ENCODE data around the gene TPRX1.
A peak's percentile ranks its signal among the peaks of the same experiment; 100 is the strongest.
"Not testable (repeated sequence)": the region's sequence is repeated elsewhere in the genome, so short reads cannot be mapped to it uniquely, and the experiment has no call there.

The TPRX1 gene

GRCh38 chr19:47764705-47765104 is 39.6 kb downstream of the TPRX1 start:
- not testable (repeated sequence) for H3K27ac Mint-ChIP-seq, H3K9me3 Mint-ChIP-seq, H3K4me1 Mint-ChIP-seq, H3K4me3 Mint-ChIP-seq, H3K27me3 Mint-ChIP-seq, H3K36me3 Mint-ChIP-seq

- Mint-ChIP-seq H3K27ac (no peak overlapping the region), H3K9me3 (no peaks in the 10 kb centered on the region), H3K4me3 (no peak overlapping the region), H3K36me3 (peaks cover 5% of the 10 kb centered on the region), H3K27me3 (no peaks in the 10 kb centered on the region), H3K4me1 (no peaks in the 10 kb centered on the region)
Measured at GRCh38 chr19:47762615-47763308, 41.6 kb downstream of the TPRX1 start.

- Mint-ChIP-seq H3K27ac (no peak overlapping the region), H3K4me1 (no peaks in the 10 kb centered on the region), H3K9me3 (no peaks in the 10 kb centered on the region), H3K27me3 (no peaks in the 10 kb centered on the region), H3K36me3 (peaks cover 6% of the 10 kb centered on the region), H3K4me3 (no peak overlapping the region)
Measured at GRCh38 chr19:47762151-47762550, 42.2 kb downstream of the TPRX1 start.

GRCh38 chr19:47761566-47761965 is 42.8 kb downstream of the TPRX1 start:
- no peak overlapping the region for H3K27ac Mint-ChIP-seq

GRCh38 chr19:47760632-47760999 is 43.7 kb downstream of the TPRX1 start:
- Mint-ChIP-seq H3K4me1 (no peaks in the 10 kb centered on the region), H3K27ac (no peak overlapping the region), H3K9me3 (no peaks in the 10 kb centered on the region), H3K36me3 (peaks cover 9% of the 10 kb centered on the region), H3K27me3 (no peaks in the 10 kb centered on the region), H3K4me3 (no peak overlapping the region)

More at GRCh38 chr19:47761566-47761965, 42.8 kb downstream of the TPRX1 start:
- Mint-ChIP-seq H3K4me1 (no peaks in the 10 kb centered on the region), H3K9me3 (no peaks in the 10 kb centered on the region), H3K27me3 (no peaks in the 10 kb centered on the region), H3K36me3 (peaks cover 9% of the 10 kb centered on the region), H3K4me3 (no peak overlapping the region)

- H3K27me3 Mint-ChIP-seq, result no peaks in the 10 kb centered on the region
- peaks cover 5% of the 10 kb centered on the region for H3K4me1 Mint-ChIP-seq
- no peak overlapping the region for H3K27ac Mint-ChIP-seq
Measured at GRCh38 chr19:47758443-47758804, 45.9 kb downstream of the TPRX1 start.

GRCh38 chr19:47757617-47758442 is 46.5 kb downstream of the TPRX1 start:
- peaks cover 9% of the 10 kb centered on the region for H3K4me1 Mint-ChIP-seq
- H3K27me3 Mint-ChIP-seq, result no peaks in the 10 kb centered on the region
- peaks cover 11% of the 10 kb centered on the region for H3K36me3 Mint-ChIP-seq
- no peaks in the 10 kb centered on the region for H3K9me3 Mint-ChIP-seq
- no peak overlapping the region for H3K4me3 Mint-ChIP-seq
- no peak overlapping the region for H3K27ac Mint-ChIP-seq

More at GRCh38 chr19:47758443-47758804, 45.9 kb downstream of the TPRX1 start:
- Mint-ChIP-seq H3K4me3 (no peak overlapping the region), H3K9me3 (no peaks in the 10 kb centered on the region), H3K36me3 (peaks cover 9% of the 10 kb centered on the region)

GRCh38 chr19:47756953-47757608 is 47.3 kb downstream of the TPRX1 start:
- Mint-ChIP-seq H3K9me3 (no peaks in the 10 kb centered on the region), H3K4me3 (no peak overlapping the region), H3K36me3 (peaks cover 11% of the 10 kb centered on the region), H3K4me1 (peaks cover 16% of the 10 kb centered on the region), H3K27me3 (no peaks in the 10 kb centered on the region), H3K27ac (no peak overlapping the region)

- H3K4me3 Mint-ChIP-seq, result no peak overlapping the region
- H3K27me3 Mint-ChIP-seq, result no peaks in the 10 kb centered on the region
- H3K27ac Mint-ChIP-seq, result no peak overlapping the region
- peaks cover 18% of the 10 kb centered on the region for H3K4me1 Mint-ChIP-seq
- peaks cover 11% of the 10 kb centered on the region for H3K36me3 Mint-ChIP-seq
- no peaks in the 10 kb centered on the region for H3K9me3 Mint-ChIP-seq
Measured at GRCh38 chr19:47756627-47756929, 47.8 kb downstream of the TPRX1 start.

GRCh38 chr19:47755762-47756626 is 48.4 kb downstream of the TPRX1 start:
- no peak overlapping the region for H3K27ac Mint-ChIP-seq
- no peaks in the 10 kb centered on the region for H3K9me3 Mint-ChIP-seq
- no peaks in the 10 kb centered on the region for H3K27me3 Mint-ChIP-seq
- H3K4me1 Mint-ChIP-seq, result peaks cover 18% of the 10 kb centered on the region
- H3K4me3 Mint-ChIP-seq, result no peak overlapping the region
- H3K36me3 Mint-ChIP-seq, result peaks cover 11% of the 10 kb centered on the region

- Mint-ChIP-seq H3K4me1 (peaks cover 18% of the 10 kb centered on the region), H3K4me3 (no peak overlapping the region), H3K27me3 (no peaks in the 10 kb centered on the region), H3K27ac (no peak overlapping the region), H3K9me3 (no peaks in the 10 kb centered on the region), H3K36me3 (peaks cover 11% of the 10 kb centered on the region)
Measured at GRCh38 chr19:47755065-47755761, 49.1 kb downstream of the TPRX1 start.

- no peaks in the 10 kb centered on the region for H3K9me3 Mint-ChIP-seq
- H3K4me3 Mint-ChIP-seq, result no peak overlapping the region
- no peaks in the 10 kb centered on the region for H3K27me3 Mint-ChIP-seq
- peaks cover 22% of the 10 kb centered on the region for H3K4me1 Mint-ChIP-seq
- H3K27ac Mint-ChIP-seq, result peak overlapping the region; percentile 17
- H3K36me3 Mint-ChIP-seq, result peaks cover 11% of the 10 kb centered on the region
Measured at GRCh38 chr19:47754206-47755064, 49.9 kb downstream of the TPRX1 start.

GRCh38 chr19:47752440-47753211 is 51.7 kb downstream of the TPRX1 start:
- peaks cover 38% of the 10 kb centered on the region for H3K4me1 Mint-ChIP-seq
- no peaks in the 10 kb centered on the region for H3K9me3 Mint-ChIP-seq
- H3K36me3 Mint-ChIP-seq, result peaks cover 17% of the 10 kb centered on the region
- no peak overlapping the region for H3K4me3 Mint-ChIP-seq
- no peaks in the 10 kb centered on the region for H3K27me3 Mint-ChIP-seq
- H3K27ac Mint-ChIP-seq, result peak overlapping the region; percentile 55
